Fibroblast of skin of abdomen (primary cell): Measurements from ENCODE around the gene TMEM41A.
"Not testable (repeated sequence)": the region's sequence is repeated elsewhere in the genome, so short reads cannot be mapped to it uniquely, and the experiment has no call there.

ENCODE experiments used
- DNase-seq: peaks from one replicate; pipeline ENCODE4 v3.0.0-alpha.2; 2013

The TMEM41A gene

GRCh38 chr3:185486394-185486793, 12.4 kb downstream of the TMEM41A start:
- DNase-seq, result no peak

DNA sequence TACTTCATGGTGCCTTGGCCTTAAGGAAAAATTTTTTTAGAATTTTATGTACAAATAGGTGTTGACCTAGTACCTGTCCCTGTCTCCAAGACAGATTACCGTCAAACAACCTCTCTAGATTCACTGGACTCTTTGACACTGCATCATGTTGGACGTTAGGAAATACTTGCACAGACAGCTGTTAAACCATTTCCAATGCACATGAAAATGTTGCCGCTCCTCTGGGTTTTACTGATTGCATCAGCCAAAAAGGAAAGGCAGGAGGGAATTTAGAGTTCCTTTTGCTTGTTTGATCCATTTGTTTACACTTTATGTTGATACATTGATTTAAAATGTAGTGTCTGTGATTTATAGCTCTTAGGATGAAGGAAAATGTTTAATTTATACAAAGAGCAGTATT, 14.5 kb downstream of the TMEM41A start:
- DNase-seq, result no peak

DNA sequence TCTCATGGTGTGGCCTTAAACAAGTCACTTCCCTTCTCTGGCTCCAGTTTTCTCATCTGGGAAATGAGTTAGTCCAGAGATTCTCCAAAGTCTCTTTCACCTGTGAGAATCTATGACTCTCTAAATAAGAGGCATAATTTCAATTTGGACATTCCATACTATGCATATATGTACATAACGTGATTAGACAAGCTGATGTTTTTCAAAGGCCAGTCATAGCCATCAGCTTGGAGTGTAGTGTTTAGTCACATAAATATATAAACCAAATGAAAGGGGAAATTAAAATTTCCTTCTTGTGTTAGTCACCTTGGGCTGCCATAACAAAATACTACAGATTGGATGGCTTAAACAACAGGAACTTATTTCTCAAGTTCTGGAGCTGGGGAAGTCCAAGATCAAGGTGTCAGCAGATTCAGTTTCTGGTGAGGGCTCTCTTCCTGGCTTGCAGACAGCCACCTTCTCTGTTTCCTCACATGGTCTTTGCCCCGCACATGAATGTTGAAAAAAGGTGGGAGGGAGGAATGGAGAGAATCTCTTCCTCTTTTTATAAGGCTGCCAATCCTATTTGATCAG, 19.4 kb downstream of the TMEM41A start:
- no peak for DNase-seq

- no peak for DNase-seq
These were observed 21.5 kb downstream of the TMEM41A start for GRCh38 chr3:185477316-185477715.

GRCh38 chr3:185474922-185475321, 23.9 kb downstream of the TMEM41A start:
- DNase-seq, result not testable (repeated sequence)

DNA sequence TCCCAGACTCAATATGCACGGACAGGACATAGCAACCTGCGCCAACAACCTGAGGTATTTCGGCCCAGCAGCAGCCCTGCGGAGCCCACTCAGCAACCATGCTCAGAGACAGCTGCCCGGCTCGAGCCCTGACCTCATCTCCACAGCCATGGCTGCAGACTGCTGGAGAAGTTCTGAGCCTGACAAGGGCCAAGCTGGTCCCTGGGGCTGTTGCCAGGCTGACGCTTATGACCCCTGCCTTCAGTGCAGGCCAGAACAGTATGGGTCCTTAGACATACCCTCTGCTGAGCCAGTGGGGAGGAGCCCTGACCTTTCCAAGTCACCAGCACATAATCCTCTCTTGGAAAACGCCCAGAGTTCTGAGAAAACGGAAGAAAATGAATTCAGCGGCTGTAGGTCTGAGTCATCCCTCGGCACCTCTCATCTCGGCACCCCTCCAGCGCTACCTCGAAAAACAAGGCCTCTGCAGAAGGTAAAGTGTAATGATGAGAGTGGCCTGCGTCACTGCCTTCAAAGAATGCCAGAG, 25.5 kb downstream of the TMEM41A start:
- DNase-seq, result no peak

DNA sequence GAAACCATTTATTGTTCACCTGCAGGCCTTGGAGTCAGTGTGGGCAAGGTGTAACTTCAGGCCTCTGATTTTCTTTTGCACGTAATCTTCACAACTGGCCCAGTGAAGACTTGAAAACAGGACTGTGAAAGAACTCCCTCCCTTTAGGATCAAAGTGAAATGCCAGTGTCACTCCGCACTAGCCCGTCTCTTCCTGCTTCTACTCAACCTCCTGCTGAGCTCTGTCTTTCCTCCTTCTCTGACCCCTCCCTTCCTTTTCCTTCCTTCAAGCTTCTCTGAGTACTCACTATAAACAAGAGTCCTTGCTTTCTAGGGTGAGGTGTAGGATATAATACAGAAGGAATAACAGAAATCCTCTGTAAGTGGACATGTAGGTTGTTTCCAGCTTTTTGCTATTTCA, 28.5 kb downstream of the TMEM41A start:
- no peak for DNase-seq

- DNase-seq, result no peak
These were observed 29.3 kb downstream of the TMEM41A start for GRCh38 chr3:185469542-185469941.

- DNase-seq, result not testable (repeated sequence)
These were observed 32.7 kb downstream of the TMEM41A start for GRCh38 chr3:185466123-185466522.

DNA sequence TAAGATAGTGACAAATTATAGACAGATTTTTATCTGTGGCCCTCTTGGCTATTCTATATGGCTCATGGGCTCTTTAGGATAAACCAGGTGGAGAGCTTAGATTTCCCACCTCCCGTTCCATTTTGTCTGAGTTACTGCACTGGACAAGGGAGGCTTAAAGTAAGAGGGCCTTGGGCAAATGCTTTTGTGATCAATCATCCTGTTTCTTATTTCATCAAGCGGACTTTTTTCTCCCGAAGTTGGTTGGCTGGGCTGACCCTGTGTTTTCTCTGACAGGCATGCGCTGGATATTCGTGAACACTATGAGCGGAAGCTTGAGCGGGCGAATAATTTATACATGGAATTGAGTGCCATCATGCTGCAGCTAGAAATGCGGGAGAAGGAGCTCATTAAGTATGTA, 33.4 kb downstream of the TMEM41A start:
- no peak for DNase-seq

GRCh38 chr3:185460719-185461350, 38.0 kb downstream of the TMEM41A start:
- DNase-seq, result no peak

GRCh38 chr3:185460309-185460708, 38.5 kb downstream of the TMEM41A start:
- DNase-seq, result no peak

- DNase-seq, result no peak
These were observed 41.5 kb downstream of the TMEM41A start for GRCh38 chr3:185457376-185457775.

DNA sequence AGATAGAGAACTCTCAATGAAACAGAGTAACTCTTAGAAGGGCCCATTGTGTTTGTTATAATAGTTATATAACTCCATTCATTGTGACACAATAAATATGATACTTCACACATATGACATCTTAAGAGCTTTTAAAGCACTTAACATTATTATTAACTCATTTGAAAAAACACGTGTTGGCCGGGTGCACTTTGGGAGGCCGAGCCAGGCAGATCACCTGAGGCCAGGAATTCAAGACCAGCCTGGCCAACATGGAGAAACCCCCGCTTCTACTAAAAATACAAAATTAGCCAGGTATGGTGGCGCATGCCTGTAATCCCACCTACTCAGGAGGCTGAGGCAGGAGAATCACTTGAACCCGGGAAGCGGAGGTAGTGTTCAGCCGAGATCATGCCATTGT, 47.4 kb downstream of the TMEM41A start:
- not testable (repeated sequence) for DNase-seq

- DNase-seq, result no peak
These were observed 50.7 kb downstream of the TMEM41A start for GRCh38 chr3:185448107-185448506.

- DNase-seq, result no peak
These were observed 54.5 kb downstream of the TMEM41A start for GRCh38 chr3:185444329-185444728.

DNA sequence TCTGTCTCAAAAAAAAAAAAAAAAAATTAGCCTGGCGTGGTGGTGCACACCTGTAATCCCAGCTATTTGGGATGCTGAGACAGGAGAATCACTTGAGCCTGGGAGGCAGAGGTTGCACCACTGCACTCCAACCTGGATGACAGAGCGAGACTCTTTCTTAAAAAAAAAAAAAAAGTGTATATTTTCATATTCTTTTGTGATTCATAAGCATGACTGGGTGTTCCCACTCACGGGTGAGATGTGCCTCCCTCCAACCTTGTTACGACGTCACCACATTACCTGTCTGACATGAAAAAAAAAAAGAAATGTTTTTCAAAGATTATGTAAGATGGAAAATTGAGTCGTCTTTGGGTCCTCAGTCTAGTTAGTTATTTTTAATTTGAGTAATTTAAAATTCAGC, 56.8 kb downstream of the TMEM41A start:
- DNase-seq, result no peak

GRCh38 chr3:185439745-185440466, 58.9 kb downstream of the TMEM41A start:
- no peak for DNase-seq
